NOMO-1 treated with dmso at 0.1 percent for 144 hours (cell line): Measurements from ENCODE around the gene MAD2L1.
"Not testable (repeated sequence)": the region's sequence is repeated elsewhere in the genome, so short reads cannot be mapped to it uniquely, and the experiment has no call there.

Experiments
- DNase-seq: peaks from one replicate; lab custom pipeline; 2025; ENCODE audit not compliant: unreplicated experiment; lab: John Stamatoyannopoulos, UW

The MAD2L1 gene

GRCh38 chr4:120066517-120067340, at the start of gene MAD2L1:
MAD2L1 (minus strand) TSS chr4:120066848; CDS start chr4:120066734, 114 bp downstream.
- DNase-seq: peak; percentile 96

- DNase-seq: no peak
These were observed 45.1 kb upstream of the MAD2L1 start for GRCh38 chr4:120111745-120112144.

GRCh38 chr4:120109406-120109805, 42.8 kb upstream of the MAD2L1 start:
- DNase-seq: no peak

- DNase-seq: no peak
These were observed 38.8 kb upstream of the MAD2L1 start for GRCh38 chr4:120105472-120105871.

GRCh38 chr4:120096508-120097297, 30.1 kb upstream of the MAD2L1 start:
- no peak for DNase-seq

- DNase-seq: no peak
These were observed 21.9 kb upstream of the MAD2L1 start for GRCh38 chr4:120088507-120088906.

- not testable (repeated sequence) for DNase-seq
These were observed 21.4 kb upstream of the MAD2L1 start for GRCh38 chr4:120088066-120088465.

- no peak for DNase-seq
These were observed 19.1 kb upstream of the MAD2L1 start for GRCh38 chr4:120085705-120086104.

- no peak for DNase-seq
These were observed 17.7 kb upstream of the MAD2L1 start for GRCh38 chr4:120084327-120084726.

GRCh38 chr4:120083152-120083551, 16.5 kb upstream of the MAD2L1 start:
- no peak for DNase-seq

- DNase-seq: no peak
These were observed 15.6 kb upstream of the MAD2L1 start for GRCh38 chr4:120082251-120082650.

- DNase-seq: no peak
These were observed 15.1 kb upstream of the MAD2L1 start for GRCh38 chr4:120081726-120082125.

GRCh38 chr4:120080533-120080932, 13.9 kb upstream of the MAD2L1 start:
- DNase-seq: no peak

- DNase-seq: no peak
These were observed 13.3 kb upstream of the MAD2L1 start for GRCh38 chr4:120079839-120080520.

GRCh38 chr4:120078216-120078615, 11.6 kb upstream of the MAD2L1 start:
- DNase-seq: no peak

GRCh38 chr4:120071192-120071795, 4.6 kb upstream of the MAD2L1 start:
- no peak for DNase-seq

- DNase-seq: no peak
These were observed 3.5 kb upstream of the MAD2L1 start for GRCh38 chr4:120070196-120070595.

GRCh38 chr4:120065974-120066516, 603 bp downstream of the MAD2L1 start:
- no peak for DNase-seq

GRCh38 chr4:120064887-120065286, 1.8 kb downstream of the MAD2L1 start:
- no peak for DNase-seq

GRCh38 chr4:120063711-120064110, 2.9 kb downstream of the MAD2L1 start:
- DNase-seq: not testable (repeated sequence)

GRCh38 chr4:120062663-120063195, 3.9 kb downstream of the MAD2L1 start:
- no peak for DNase-seq
